Lung (tissue), 12 donors: Measurements from ENCODE around the gene ZMYND12. TPM values are rescaled to one million over a fixed set of nuclear protein-coding genes. Genes with fewer than 3 reads are reported as not detected.

Source experiments
- ATAC-seq: fragments of 200-7000 bp; cut with Tn5 transposase; one replicate; pipeline ENCODE4 v1.9.1; 2020; ENCODE audit warnings: moderate number of reproducible peaks; ENCODE audit not compliant: insufficient read depth, low FRiP score
- DNase-seq, 3 donors: peaks; one replicate each; pipeline ENCODE4 v3.0.0-alpha.2; 2013 to 2017
- H3K27ac ChIP-seq, 2 donors: one replicate each; pipeline ENCODE4 v1.5.1; 2013; ENCODE audit warnings: mild to moderate bottlenecking in 2 of 2, moderate library complexity in 2 of 2, control low read depth in 1 of 2, inconsistent platforms in 1 of 2, low read depth in 1 of 2, low read length in 1 of 2
- H3K27me3 ChIP-seq, 3 donors: one replicate each; pipeline ENCODE4 v1.5.1; 2013; ENCODE audit warnings: low read length in 2 of 3; ENCODE audit not compliant: control insufficient read depth in 3 of 3, insufficient read depth in 3 of 3
- H3K36me3 ChIP-seq, 4 donors: one replicate each; pipeline ENCODE4 v1.5.1; 2013; ENCODE audit warnings: low read length in 4 of 4, mild to moderate bottlenecking in 1 of 4, moderate library complexity in 1 of 4; ENCODE audit not compliant: control insufficient read depth in 4 of 4, insufficient read depth in 4 of 4
- H3K4me1 ChIP-seq, 5 donors: one replicate each; pipeline ENCODE4 v1.5.1; 2013; ENCODE audit warnings: low read length in 5 of 5, mild to moderate bottlenecking in 2 of 5, moderate library complexity in 1 of 5; ENCODE audit not compliant: control insufficient read depth in 5 of 5, insufficient read depth in 5 of 5
- H3K4me3 ChIP-seq: one replicate; pipeline ENCODE4 v1.5.1; 2013; ENCODE audit warnings: mild to moderate bottlenecking, control low read depth, moderate library complexity
- H3K9ac ChIP-seq, 2 donors: one replicate each; pipeline ENCODE4 v1.5.1; 2013; ENCODE audit warnings: low read length in 2 of 2, control low read depth in 1 of 2; ENCODE audit not compliant: insufficient read depth in 1 of 2
- H3K9me3 ChIP-seq, 4 donors: one replicate each; pipeline ENCODE4 v1.5.1; 2013; ENCODE audit warnings: low read length in 3 of 4, mild to moderate bottlenecking in 1 of 4, moderate library complexity in 1 of 4; ENCODE audit not compliant: control insufficient read depth in 4 of 4, insufficient read depth in 3 of 4
- WGBS, 2 donors: extraction: QIAGEN DNeasy Blood & Tissue Kit; methylation state at CpG; one replicate each; pipeline ENCODE4 v1.1.7; 2013; 5-methylcytosine and 5-hydroxymethylcytosine counted together
- polyA plus RNA-seq, 2 donors: library from polyadenylated mRNA; stranded (reverse); fragments of 200-250 nt; gene quantifications; one replicate each; pipeline ENCODE4 v1.2.1, GENCODE V29; 2013
- total RNA-seq, 2 donors: library from RNA; depleted of rRNA in 1 of 2; stranded (reverse); fragments of >200 nt in 1 of 2; gene quantifications; one replicate each; pipeline ENCODE4 v1.2.1, GENCODE V29; 2014 to 2021
- TF ChIP-seq, protein P1 (sequence below): IDR thresholded peaks from 2 replicates; pipeline ENCODE4 v1.5.1; 2012; ENCODE audit warnings: mild to moderate bottlenecking; ENCODE audit errors: control extremely low read depth, extremely low read depth
- donor health status: control.
- donor health status: control.
- donor health status: Bipolar disorder and iron deficiency.
- donor health status: healthy.
- donor health status: DM: yes; HTN: yes; CAD: no.

The ZMYND12 gene
- total and polyA plus RNA-seq, 4 donors = 3.9 to 9.1 (median 6.0) TPM

DNA sequence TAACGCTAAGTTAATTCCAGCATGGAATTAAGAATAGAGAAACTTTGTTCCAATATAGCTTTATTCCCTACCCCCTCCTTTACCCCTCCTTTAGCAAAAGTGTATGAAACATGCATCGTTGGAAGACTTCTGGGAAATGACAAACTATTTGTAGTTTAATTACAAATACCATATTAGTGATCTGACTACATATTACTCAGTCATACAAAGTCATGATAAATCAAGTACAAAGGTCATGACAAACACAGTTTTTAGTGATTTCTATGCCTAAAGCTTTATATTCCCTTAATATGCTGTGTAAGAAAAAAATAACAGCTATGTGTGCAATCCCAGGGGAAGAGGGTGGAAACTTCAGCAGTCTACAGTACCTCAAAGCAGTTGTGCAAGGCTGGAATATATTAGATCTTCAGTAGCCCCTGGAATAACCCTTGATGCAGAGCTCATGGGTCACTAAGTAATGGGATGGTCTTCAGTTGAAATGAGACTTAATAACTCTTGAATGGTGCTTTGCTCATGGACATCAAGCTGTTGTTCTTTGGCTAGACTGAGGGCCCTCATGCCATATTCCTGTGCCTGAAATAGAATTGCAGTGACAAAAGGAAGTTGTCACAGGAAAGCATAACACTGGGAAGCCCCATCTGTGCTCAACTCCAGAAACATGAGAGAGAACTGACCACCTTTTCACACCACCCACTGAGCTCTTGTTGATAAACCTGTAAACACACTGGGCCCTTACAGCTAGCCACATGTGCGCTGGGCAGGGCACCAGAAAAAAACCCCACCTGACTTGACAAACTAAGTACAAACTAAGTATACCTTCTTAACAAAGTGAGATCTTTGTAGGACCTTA is 25.3 kb downstream of the ZMYND12 start:
- TF ChIP-seq, protein P1, sequence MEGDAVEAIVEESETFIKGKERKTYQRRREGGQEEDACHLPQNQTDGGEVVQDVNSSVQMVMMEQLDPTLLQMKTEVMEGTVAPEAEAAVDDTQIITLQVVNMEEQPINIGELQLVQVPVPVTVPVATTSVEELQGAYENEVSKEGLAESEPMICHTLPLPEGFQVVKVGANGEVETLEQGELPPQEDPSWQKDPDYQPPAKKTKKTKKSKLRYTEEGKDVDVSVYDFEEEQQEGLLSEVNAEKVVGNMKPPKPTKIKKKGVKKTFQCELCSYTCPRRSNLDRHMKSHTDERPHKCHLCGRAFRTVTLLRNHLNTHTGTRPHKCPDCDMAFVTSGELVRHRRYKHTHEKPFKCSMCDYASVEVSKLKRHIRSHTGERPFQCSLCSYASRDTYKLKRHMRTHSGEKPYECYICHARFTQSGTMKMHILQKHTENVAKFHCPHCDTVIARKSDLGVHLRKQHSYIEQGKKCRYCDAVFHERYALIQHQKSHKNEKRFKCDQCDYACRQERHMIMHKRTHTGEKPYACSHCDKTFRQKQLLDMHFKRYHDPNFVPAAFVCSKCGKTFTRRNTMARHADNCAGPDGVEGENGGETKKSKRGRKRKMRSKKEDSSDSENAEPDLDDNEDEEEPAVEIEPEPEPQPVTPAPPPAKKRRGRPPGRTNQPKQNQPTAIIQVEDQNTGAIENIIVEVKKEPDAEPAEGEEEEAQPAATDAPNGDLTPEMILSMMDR = no peak
- no peak overlapping the region for H3K27ac ChIP-seq
- no peaks in the 10 kb centered on the region for H3K36me3 ChIP-seq
- no peak for DNase-seq
- H3K27me3 ChIP-seq = no peaks in the 10 kb centered on the region
- no peaks in the 10 kb centered on the region for H3K4me1 ChIP-seq
- H3K4me3 ChIP-seq = no peak overlapping the region
- WGBS, 2 donors = 86 to 92% methylated on average over 3 of the region's 3 CpGs
- no peak overlapping the region for H3K9ac ChIP-seq
- no peaks in the 10 kb centered on the region for H3K9me3 ChIP-seq
- ATAC-seq = no peak

DNA sequence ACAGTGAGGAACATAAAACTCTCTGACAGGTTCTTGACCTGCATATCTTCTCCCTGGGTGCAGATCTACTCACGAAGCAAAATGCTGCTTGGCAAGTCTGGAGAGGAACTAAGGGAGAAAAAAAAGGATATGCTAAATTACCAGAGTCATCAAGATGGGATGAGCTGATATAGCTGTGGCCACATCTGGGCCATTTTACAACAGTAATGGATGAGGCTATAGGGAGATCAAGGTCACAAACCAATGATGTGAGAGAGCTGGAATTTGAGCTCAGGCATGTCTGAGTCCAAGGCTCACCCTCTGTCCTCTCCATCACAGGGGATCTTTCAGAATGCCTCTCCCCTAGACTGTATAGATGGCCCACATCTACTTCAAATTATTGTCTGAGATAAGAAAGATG is 26.2 kb downstream of the ZMYND12 start:
- ATAC-seq (no peak), DNase-seq (no peak)
- Histone ChIP-seq H3K4me3 (no peak overlapping the region), H3K9ac (no peak overlapping the region), H3K4me1 (no peaks in the 10 kb centered on the region), H3K27ac (no peak overlapping the region), H3K9me3 (no peaks in the 10 kb centered on the region), H3K27me3 (no peaks in the 10 kb centered on the region), H3K36me3 (no peaks in the 10 kb centered on the region)
- TF ChIP-seq, protein P1 = no peak
- WGBS, 2 donors = 57 to 77% methylated on average over 1 of the region's 1 CpG

DNA sequence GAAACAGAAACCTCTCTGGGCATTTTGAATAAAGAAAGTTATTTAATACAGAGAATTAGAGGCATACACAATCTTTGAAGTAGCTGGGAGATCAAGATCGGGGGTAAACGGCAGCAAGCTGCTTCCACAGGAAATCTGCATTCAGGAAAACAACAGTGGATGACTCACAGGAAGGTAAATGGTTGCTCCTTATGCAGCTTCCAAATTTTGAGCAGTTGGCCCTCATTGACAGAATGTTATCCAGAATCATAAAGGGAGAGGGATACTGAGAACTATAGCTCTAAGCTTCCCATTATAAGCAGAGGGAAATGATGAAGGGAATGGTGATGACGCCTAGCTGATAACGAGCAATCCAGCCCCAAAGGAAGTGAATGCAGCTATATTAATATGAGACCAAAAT is 28.6 kb downstream of the ZMYND12 start:
- Histone ChIP-seq H3K4me3 (no peak overlapping the region), H3K9ac (no peak overlapping the region), H3K9me3 (no peaks in the 10 kb centered on the region), H3K27ac (no peak overlapping the region), H3K4me1 (peaks cover 0 to 3% (median 0%) of the 10 kb centered on the region in 5 donors), H3K27me3 (no peaks in the 10 kb centered on the region), H3K36me3 (no peaks in the 10 kb centered on the region)
- DNase-seq (no peak), ATAC-seq (no peak)
- TF ChIP-seq, protein P1 = no peak
- 66 to 68% methylated on average over 4 of the region's 4 CpGs for WGBS, 2 donors
